Activated CD8-positive, alpha-beta T cell treated with anti-CD3 and anti-CD28 coated beads, Interleukin-2, amount 10 ng/mL, durations not matched to agents 7 days and 5 days (primary cell): ENCODE measurements around the gene SHB. TPM values are rescaled to one million over a fixed set of nuclear protein-coding genes. Genes with fewer than 3 reads are reported as not detected.

ENCODE experiments used
- ATAC-seq: fragments of 150-1000 bp; cut with Tn5 transposase; one replicate; pipeline ENCODE4 v1.10.0; 2021; ENCODE audit warnings: moderate library complexity
- CTCF ChIA-PET: fragments of 350-600 bp; sonication (Branson Sonifier 250); formaldehyde crosslinking; loops from one replicate; lab custom pipeline; 2021; ENCODE audit warnings: antibody characterized with exemption; lab: Charles Lee
- POLR2A ChIA-PET: fragments of 350-600 bp; sonication (Branson Sonifier 250); formaldehyde crosslinking; loops from one replicate; lab custom pipeline; 2021; ENCODE audit warnings: antibody characterized with exemption; lab: Charles Lee
- DNase-seq: peaks from one replicate; pipeline ENCODE4 v3.0.0-alpha.2; 2020
- H3K27ac Mint-ChIP-seq: one replicate; pipeline ENCODE4 v1.8.0; 2021; ENCODE audit warnings: mild to moderate bottlenecking, mixed read lengths
- H3K27me3 Mint-ChIP-seq: one replicate; pipeline ENCODE4 v1.8.0; 2021; ENCODE audit warnings: low read depth, mixed read lengths
- H3K36me3 Mint-ChIP-seq: one replicate; pipeline ENCODE4 v1.8.0; 2021; ENCODE audit warnings: low read depth, mixed read lengths
- H3K4me1 Mint-ChIP-seq: one replicate; pipeline ENCODE4 v1.8.0; 2021; ENCODE audit warnings: low read depth, mixed read lengths
- H3K4me3 Mint-ChIP-seq: one replicate; pipeline ENCODE4 v1.8.0; 2021; ENCODE audit warnings: mild to moderate bottlenecking, mixed read lengths
- H3K9me3 Mint-ChIP-seq: one replicate; pipeline ENCODE4 v1.8.0; 2022; ENCODE audit warnings: mixed read lengths; ENCODE audit not compliant: insufficient read depth
- total RNA-seq, 2 experiments: library from RNA; stranded (reverse); gene quantifications; one replicate each; pipeline ENCODE4 v1.2.3, GENCODE V29; 2021

Gene SHB
- total RNA-seq, 2 experiments from 2014 or later: 0.57 to 0.58 TPM

DNA sequence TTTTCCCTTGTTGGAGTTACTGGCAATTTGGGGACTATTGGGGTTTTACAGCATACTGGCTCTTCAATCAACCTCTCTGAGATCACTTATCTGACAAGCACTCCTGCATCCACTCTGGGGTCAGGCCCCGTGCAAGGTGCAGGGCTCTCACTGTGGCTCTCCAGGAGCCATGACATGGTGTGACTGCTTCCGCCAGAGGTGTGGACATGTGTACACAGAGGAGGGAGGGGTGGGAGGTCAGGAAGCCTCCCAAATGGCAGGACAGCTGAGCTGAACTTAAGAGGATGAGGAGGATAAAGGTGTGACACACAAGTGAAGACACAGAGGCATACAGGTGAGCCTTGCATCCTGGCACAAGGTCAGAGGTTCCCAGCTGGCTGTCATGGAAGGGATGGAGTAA is 24.3 kb downstream of the SHB start:
- POLR2A ChIA-PET: no interaction called here
- no peak for ATAC-seq

DNA sequence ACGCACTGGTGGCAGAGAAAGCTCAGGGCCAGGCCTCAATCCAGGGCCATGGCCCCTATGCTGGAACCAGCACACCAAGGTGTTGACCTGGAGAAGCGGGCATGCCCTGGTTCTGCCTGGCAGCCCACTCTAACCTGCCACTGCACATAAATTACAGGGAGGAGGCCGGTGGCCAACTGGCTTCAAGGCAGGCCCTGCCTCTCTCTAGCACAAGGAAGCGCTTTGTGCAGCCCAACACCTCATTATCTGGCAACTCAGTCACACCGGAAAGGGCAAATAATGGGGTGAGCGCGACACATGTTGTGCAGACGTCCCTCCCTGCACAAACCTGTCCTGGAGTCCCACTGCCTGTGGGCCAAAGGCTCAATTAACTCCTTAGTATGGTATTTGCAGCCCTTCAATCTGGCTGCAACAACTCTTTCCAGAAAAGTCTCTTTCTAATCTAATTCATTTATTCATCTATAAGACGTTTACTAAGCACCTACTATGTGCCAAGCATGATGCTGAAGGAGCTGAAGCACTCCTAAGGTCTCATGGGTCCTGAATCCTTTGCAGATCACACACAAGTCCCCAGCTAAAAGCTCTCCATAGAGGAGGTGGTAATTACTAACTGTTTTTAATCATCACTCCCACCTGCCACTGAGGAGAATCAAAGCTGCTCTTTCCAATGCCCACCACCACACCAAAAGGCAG is 24.9 kb downstream of the SHB start:
- H3K36me3 Mint-ChIP-seq: no peaks in the 10 kb centered on the region
- peaks cover 8% of the 10 kb centered on the region for H3K4me1 Mint-ChIP-seq
- H3K27me3 Mint-ChIP-seq: peaks cover 2% of the 10 kb centered on the region
- ChIA-PET CTCF (no interaction called here), POLR2A (no interaction called here)
- DNase-seq (no peak), ATAC-seq (no peak)
- H3K4me3 Mint-ChIP-seq: no peak overlapping the region
- H3K9me3 Mint-ChIP-seq: no peaks in the 10 kb centered on the region
- H3K27ac Mint-ChIP-seq: no peak overlapping the region

More for the DNA sequence above, 24.3 kb downstream of the SHB start:
- Mint-ChIP-seq H3K9me3 (no peaks in the 10 kb centered on the region), H3K36me3 (no peaks in the 10 kb centered on the region), H3K4me1 (peaks cover 6% of the 10 kb centered on the region), H3K27ac (no peak overlapping the region), H3K4me3 (no peak overlapping the region), H3K27me3 (peaks cover 2% of the 10 kb centered on the region)
- CTCF ChIA-PET: interaction anchor here (1.0 kb wide), 1 partner anchor 131 kb away, joined by 3 read pairs; no protein-coding TSS in a partner anchor
- no peak for DNase-seq

DNA sequence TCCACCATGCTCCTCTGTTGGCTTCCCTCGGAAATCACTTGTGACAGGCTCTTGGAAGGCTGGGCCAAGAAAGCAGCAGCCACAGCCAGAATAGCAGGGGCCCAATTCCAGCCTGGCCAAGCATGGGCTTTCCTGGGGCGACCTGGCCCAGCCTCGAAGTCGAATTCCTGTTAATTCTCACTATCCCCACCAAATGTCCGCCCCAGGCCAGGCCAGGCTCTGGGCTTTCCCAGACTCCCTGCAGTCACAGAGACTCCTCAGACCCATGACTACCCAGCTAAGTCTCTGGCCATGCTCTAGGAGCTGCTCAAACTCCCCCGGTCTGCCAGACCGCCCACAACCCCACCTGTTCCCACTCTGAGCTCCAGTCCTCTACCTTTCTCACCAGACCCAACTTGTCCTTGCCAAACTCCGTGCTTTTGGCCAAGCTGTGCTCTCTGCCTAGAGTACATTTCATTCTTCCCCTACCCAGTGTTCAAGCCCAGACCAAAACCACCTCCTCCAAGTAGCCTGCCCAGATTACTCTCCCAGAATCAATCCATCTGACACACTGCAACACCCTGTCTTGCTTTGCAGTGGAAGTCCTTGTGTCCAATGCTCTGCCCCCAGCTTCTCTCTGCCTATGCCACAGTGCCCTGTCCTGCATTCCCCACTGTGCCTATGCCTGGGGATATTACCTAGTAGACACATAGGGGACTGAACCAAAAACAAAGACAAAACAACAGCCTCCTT is 26.2 kb downstream of the SHB start:
- no peak for ATAC-seq
- Mint-ChIP-seq H3K27ac (no peak overlapping the region), H3K4me3 (no peak overlapping the region), H3K4me1 (peaks cover 4% of the 10 kb centered on the region), H3K36me3 (no peaks in the 10 kb centered on the region), H3K9me3 (no peaks in the 10 kb centered on the region), H3K27me3 (peaks cover 2% of the 10 kb centered on the region)
- ChIA-PET CTCF (no interaction called here), POLR2A (no interaction called here)
- no peak for DNase-seq

DNA sequence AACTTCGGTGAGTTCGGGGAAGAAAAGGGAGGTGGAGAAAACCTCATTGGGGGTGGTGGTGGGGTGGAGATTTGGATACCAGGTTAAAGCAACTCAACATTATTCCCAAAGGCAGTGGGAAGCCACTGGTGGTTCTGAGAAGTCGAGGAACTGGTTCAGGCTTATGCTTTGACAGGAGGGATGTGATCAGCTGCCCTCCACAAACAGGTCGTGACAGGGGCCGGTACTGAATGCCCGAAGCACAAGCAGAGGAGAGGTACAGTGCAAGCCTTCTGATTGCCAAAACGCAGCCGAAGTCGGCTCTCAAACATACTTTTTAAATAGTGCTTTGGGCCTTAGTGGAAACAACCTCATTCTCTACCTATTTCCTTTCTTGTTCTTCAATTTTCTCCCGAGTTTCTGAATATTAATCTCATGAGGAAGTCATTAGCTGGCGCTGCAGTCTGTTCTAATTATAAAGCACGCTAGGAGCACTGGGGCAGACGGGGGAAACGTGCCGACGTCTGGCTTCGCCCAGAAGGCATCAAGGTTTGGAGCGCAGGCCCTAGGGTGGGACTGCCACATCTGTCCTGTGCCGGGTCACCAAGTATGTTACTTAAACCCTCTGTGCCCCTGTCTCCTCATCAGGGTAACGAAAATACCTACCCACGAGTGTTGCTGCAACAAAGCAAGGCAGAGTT is 27.3 kb downstream of the SHB start:
- ChIA-PET POLR2A (no interaction called here), CTCF (no interaction called here)
- Mint-ChIP-seq H3K9me3 (no peaks in the 10 kb centered on the region), H3K27me3 (peaks cover 2% of the 10 kb centered on the region), H3K36me3 (no peaks in the 10 kb centered on the region), H3K4me1 (peaks cover 2% of the 10 kb centered on the region), H3K4me3 (no peak overlapping the region), H3K27ac (no peak overlapping the region)
- DNase-seq (no peak), ATAC-seq (no peak)

DNA sequence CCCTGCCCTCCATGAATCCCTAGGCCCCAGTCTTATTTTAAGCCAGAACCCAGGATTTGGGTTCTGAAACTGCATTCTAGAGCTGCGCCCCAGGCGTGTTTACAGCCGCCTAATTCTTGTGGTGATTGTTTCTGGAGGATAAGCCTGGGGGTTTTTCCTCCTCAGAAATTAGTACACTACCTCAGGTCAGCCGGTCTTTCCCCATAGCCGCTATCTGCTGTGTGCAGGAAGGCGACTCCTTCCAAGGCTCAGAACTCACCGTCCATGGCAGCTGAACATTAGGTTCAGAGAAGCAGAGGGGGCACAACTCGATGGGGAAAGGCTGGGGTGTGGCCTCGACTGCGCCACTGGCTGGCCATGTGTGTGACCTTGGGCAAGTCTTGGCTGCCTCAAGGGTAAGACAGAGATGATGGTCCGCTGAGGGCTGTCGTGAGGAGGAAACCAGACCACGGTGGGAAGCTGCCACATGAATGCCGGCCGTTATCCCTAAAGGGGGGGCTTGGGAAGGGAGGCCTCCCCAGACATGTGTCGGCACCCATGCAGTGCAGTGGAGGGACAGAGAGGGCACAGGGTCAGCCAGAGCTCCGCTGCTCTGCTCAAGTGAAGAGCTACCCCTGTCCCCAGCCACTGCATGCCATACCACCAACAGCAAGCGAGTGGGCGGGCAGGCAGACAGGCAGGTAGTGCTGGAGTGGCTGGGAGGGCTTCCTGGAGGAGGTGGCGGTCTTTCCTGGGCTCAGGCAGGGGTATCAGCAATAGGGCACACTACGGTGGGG is 28.9 kb downstream of the SHB start:
- POLR2A ChIA-PET: no interaction called here
- CTCF ChIA-PET: no interaction called here

DNA sequence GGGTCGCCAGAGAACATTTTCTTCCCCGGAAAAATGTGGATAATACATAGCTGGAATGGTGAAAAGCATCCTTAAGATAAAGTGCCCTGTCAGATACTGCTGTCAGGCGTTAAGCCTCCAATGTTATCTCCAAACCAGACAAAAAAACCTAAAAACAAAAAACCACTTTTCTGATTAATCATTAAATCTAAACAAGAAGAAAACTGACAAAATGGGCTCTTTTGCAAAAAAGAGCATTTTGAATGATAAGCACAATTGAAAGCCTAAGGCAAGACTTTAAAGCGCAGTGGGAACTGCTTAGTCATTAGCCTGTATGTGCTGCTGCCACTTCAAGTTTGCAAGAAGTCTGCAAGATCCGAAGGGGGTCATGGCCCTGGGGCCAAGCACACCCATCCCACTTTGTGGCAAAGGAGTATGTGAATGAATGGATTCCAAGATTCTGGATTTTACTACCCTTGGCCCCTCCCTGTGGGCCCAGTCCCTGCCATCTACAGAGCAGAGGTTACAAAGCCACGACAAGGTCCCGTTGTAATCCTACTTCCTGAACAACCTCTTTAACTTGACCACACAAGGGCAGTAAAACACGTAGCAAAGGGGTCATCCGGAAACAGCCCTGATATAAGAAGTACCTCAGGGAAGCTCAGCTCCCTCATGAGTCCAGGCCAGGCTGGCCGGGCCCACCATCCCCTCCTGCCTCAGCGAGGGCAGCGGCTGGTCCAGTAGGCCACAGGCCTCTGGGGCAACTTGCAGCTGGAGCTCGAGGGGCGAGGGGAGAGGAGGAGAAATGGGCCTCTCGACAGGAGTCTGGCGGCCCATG is 29.7 kb downstream of the SHB start:
- Mint-ChIP-seq H3K4me1 (peaks cover 2% of the 10 kb centered on the region), H3K4me3 (no peak overlapping the region), H3K9me3 (no peaks in the 10 kb centered on the region), H3K27ac (no peak overlapping the region), H3K27me3 (peaks cover 2% of the 10 kb centered on the region), H3K36me3 (no peaks in the 10 kb centered on the region)
- ChIA-PET POLR2A (no interaction called here), CTCF (no interaction called here)
- ATAC-seq: no peak
- DNase-seq: no peak

More for the DNA sequence above, 28.9 kb downstream of the SHB start:
- no peak for ATAC-seq
- H3K27me3 Mint-ChIP-seq: peaks cover 2% of the 10 kb centered on the region
- DNase-seq: no peak
- H3K36me3 Mint-ChIP-seq: no peaks in the 10 kb centered on the region
- no peak overlapping the region for H3K27ac Mint-ChIP-seq
- H3K4me1 Mint-ChIP-seq: peaks cover 2% of the 10 kb centered on the region
- H3K9me3 Mint-ChIP-seq: no peaks in the 10 kb centered on the region
- H3K4me3 Mint-ChIP-seq: no peak overlapping the region

DNA sequence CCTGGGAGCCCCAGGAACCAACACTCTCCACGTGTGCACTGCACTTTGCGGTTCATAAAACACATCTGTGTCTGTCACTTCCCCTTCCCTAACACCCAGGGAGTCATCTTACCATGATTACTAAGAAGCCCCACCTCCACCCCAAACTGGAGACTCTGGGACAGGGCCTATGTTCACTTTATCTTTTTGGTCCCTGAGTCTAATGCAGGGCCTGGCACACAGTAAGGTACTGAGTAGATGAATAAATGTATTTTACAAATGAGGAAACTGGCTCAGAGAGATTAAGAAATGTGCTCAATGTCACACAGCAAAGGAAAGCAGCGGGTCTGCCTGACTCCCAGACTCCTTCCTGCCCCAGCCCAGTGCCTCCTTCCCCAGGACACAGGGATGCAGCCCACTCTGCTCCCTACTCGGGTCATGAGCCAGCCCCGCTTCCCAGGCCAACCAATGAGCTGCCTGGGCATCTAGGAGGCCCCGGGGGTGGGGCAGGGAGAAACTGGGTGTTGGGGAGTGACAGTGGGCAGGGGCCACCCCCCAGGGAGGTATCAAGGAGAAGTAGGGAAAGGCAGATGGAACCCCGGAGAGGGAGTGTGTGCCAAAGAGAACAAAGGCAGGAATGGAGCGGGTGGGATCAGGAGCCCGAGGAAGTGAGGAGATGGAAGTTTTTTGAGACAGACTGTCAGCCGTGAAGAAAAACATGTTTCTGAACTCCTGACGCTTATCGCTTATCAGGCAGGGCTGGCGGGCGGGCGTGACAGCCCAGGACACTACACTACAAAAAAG is 30.5 kb downstream of the SHB start:
- ChIA-PET CTCF (no interaction called here), POLR2A (no interaction called here)
- DNase-seq: no peak
- Mint-ChIP-seq H3K4me3 (no peak overlapping the region), H3K27ac (no peak overlapping the region), H3K27me3 (peaks cover 2% of the 10 kb centered on the region), H3K4me1 (peaks cover 2% of the 10 kb centered on the region), H3K9me3 (no peaks in the 10 kb centered on the region), H3K36me3 (no peaks in the 10 kb centered on the region)
- no peak for ATAC-seq

DNA sequence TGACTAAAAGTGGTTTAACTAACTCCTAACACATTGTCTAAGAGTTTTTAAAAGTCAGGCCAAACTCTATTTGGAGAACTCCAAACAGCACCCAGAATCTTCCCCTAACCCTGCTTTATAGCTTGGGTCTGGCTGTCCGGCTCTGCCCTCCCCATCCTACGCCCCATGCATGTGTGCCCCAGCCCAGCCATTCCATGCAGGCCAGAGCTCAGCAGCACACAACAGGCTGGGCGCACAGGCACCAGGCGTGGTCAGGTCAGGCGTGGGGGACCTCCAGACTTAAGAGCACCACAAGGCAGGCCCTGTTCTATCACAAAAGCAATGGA is 31.1 kb downstream of the SHB start:
- Mint-ChIP-seq H3K27ac (no peak overlapping the region), H3K9me3 (no peaks in the 10 kb centered on the region), H3K4me1 (peaks cover 2% of the 10 kb centered on the region), H3K27me3 (peaks cover 2% of the 10 kb centered on the region), H3K36me3 (no peaks in the 10 kb centered on the region), H3K4me3 (no peak overlapping the region)
- CTCF ChIA-PET: no interaction called here
- POLR2A ChIA-PET: interaction anchor here (0.6 kb wide), 1 partner anchor 23 kb away, joined by 3 read pairs; no protein-coding TSS in a partner anchor
- DNase-seq (no peak), ATAC-seq (no peak)

DNA sequence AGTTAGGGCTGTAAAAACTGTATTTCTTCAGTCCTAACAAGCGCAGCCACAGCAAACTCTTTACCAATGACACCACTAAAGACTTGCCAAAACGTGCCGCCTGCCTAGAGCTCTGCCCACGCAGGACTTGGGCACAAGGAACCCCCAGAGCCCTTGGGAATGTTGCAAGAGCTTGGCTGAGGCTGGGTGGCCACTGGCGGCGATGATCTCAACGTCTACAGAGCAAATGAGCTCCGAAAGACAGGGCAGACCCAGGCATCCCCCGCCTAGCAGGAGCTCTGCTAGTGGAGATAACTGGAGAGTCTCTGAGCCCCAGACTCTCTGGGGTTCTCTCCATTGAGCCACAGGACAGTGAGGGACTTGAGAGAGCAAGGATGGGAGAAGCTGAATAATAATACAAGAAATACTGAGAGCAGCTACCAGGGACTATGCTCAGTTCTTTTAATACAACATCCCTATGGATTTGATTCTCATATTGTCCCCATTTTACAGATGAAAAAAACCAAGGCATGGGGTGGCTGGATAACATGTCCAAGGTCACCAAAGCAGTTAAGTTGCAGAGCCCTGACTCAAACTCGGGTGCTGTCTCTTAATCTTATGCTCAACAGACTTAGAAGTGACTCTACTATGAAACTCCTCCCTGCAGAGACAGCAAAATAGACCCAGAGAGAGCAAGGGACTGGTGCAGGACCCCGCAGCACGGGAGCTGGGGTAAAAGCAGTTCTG is 32.5 kb downstream of the SHB start:
- H3K36me3 Mint-ChIP-seq: no peaks in the 10 kb centered on the region
- peaks cover 2% of the 10 kb centered on the region for H3K4me1 Mint-ChIP-seq

DNA sequence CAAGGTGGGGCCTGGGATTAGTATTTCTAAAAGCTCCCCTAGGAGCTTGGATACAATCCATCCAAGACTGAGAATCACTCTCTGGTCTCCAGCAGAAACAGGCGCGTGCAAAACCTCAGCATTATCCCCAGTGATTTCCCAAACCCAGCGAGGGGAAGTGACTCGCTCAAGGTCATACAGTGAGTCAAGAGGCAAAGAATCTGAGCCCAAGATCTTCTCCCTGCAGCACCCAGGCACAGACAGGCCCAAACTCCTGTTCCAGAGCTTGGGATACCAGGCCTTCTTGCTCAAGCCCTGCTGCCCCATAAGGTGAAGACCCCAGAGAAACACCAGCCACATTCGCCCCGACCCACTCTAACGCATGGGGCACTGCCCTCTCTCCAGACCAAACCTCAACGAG is 33.2 kb downstream of the SHB start:
- Mint-ChIP-seq H3K36me3 (no peaks in the 10 kb centered on the region), H3K4me3 (no peak overlapping the region), H3K27ac (no peak overlapping the region), H3K27me3 (no peaks in the 10 kb centered on the region), H3K4me1 (peaks cover 2% of the 10 kb centered on the region), H3K9me3 (no peaks in the 10 kb centered on the region)
- POLR2A ChIA-PET: no interaction called here
- ATAC-seq: no peak
- CTCF ChIA-PET: no interaction called here
- no peak for DNase-seq

More for the DNA sequence above, 32.5 kb downstream of the SHB start:
- H3K27me3 Mint-ChIP-seq: peaks cover 2% of the 10 kb centered on the region
- ATAC-seq (no peak), DNase-seq (no peak)
- H3K27ac Mint-ChIP-seq: no peak overlapping the region
- no peak overlapping the region for H3K4me3 Mint-ChIP-seq
- ChIA-PET POLR2A (no interaction called here), CTCF (no interaction called here)
- H3K9me3 Mint-ChIP-seq: no peaks in the 10 kb centered on the region
